ENCODE data around the gene ANO8. TPM values are rescaled to one million over a fixed set of nuclear protein-coding genes. Genes with fewer than 3 reads are reported as not detected.
"Not testable (repeated sequence)": the region's sequence is repeated elsewhere in the genome, so short reads cannot be mapped to it uniquely, and the experiment has no call there.

Gene ANO8
- total and polyA plus RNA-seq, 2 donors (not counting 1 experiment from before 2014, with no cell fraction given) = 1.1 to 5.9 TPM

DNA sequence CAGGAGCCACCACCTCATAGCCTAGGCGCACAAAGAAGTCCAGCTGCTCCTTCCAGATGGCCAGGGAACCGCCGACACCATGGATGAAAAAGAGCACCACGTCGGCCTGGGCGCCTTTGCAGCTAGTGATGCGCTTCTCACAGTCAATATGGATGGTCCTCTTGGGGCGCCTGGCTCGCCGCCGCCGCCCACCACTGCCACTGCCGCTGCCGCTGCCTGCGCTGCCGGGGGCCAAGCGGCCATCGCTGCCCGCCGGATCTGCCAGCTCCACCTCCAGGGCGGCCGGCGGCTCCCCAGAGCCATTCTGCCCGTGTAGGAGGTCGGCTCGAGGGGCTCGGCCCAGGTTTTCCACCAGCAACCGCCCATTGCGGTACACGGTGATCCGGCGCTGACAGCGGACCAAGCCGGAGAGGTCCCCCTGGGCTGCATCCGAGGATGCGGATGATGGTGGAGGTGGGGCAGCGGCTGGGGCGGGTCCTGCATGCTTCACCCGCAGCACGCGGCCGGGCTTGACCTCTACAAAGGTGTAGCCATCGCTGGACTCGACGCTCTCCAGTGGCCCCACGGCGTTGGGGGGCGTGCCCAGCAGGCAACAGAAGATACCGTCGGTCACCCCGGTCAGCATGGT is 33.5 kb downstream of the ANO8 start:
- TF ChIP-seq EZH2 (IDR thresholded peaks at IDR 0.05; ENCODE audit: low read length, missing control alignments) = no peak
- TF ChIP-seq CTCF (conservative IDR thresholded peaks at IDR 0.05 in 1 of 2, IDR thresholded peaks at IDR 0.05 in 1 of 2; ENCODE audit: low read depth in 1 of 2, low read length in 2 of 2) = no peak
- Histone ChIP-seq H3K4me2 (ENCODE audit: extremely low read depth, insufficient read depth, low read length) (no peak overlapping the region), H3K36me3 (ENCODE audit: control insufficient read depth, insufficient read depth, low read length) (no peaks in the 10 kb centered on the region), H3K27ac (ENCODE audit: insufficient read depth, low read length) (no peak overlapping the region), H3K9ac (ENCODE audit: insufficient read depth, low read length) (no peak overlapping the region), H3K9me3 (ENCODE audit: control insufficient read depth, insufficient read depth, low read depth, low read length) (no peaks in the 10 kb centered on the region), H3K79me2 (ENCODE audit: control insufficient read depth, insufficient read depth, low read length) (no peaks in the 10 kb centered on the region), H4K20me1 (ENCODE audit: control insufficient read depth, extremely low read depth, insufficient read depth, low read length) (no peaks in the 10 kb centered on the region), H3K27me3 (ENCODE audit: control insufficient read depth, insufficient read depth, low read length) (no peaks in the 10 kb centered on the region), H3K4me1 (ENCODE audit: control insufficient read depth, extremely low read depth, insufficient read depth, low read length) (peaks cover 5% of the 10 kb centered on the region), H2AFZ (ENCODE audit: low read length) (no peak overlapping the region), H3K4me3 (replicated peaks in 1 of 4; ENCODE audit: control extremely low read depth in 1 of 4, insufficient read depth in 1 of 4, low read depth in 3 of 4, low read length in 4 of 4) (no peak overlapping the region)
- DNase-seq (ENCODE audit: low read depth in 2 of 2) = no peak

DNA sequence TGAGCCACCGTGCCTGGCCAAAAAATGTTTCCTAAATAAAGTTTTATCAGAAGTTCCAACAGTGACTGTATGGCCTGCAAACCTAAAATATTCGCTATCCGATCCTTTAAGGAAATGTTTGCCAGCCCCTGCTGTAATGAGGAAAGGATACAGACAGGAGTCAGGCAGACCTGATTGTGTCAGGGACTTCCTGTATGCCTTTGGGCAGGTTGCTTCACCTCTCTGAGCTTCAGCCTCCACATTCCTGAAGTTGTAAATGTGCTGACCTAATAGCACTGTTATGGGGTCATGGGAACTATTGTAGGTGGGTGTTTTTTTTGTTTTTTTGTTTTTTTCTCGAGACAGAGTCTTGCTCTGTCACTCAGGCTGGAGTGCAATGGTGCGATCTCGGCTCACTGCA is 37.7 kb downstream of the ANO8 start:
- DNase-seq (ENCODE audit: low read depth in 2 of 2) = no peak
- H3K9ac ChIP-seq (ENCODE audit: insufficient read depth, low read length) = no peak overlapping the region
- peaks cover 1% of the 10 kb centered on the region for H3K36me3 ChIP-seq (ENCODE audit: control insufficient read depth, insufficient read depth, low read length)
- H4K20me1 ChIP-seq (ENCODE audit: control insufficient read depth, extremely low read depth, insufficient read depth, low read length) = no peaks in the 10 kb centered on the region
- no peak overlapping the region for H3K4me3 ChIP-seq (replicated peaks in 1 of 4; ENCODE audit: control extremely low read depth in 1 of 4, insufficient read depth in 1 of 4, low read depth in 3 of 4, low read length in 4 of 4)
- H3K27me3 ChIP-seq (ENCODE audit: control insufficient read depth, insufficient read depth, low read length) = no peaks in the 10 kb centered on the region
- H3K27ac ChIP-seq (ENCODE audit: insufficient read depth, low read length) = no peak overlapping the region
- H3K79me2 ChIP-seq (ENCODE audit: control insufficient read depth, insufficient read depth, low read length) = no peaks in the 10 kb centered on the region
- TF ChIP-seq EZH2 (IDR thresholded peaks at IDR 0.05; ENCODE audit: low read length, missing control alignments) (no peak), CTCF (conservative IDR thresholded peaks at IDR 0.05 in 1 of 2, IDR thresholded peaks at IDR 0.05 in 1 of 2; ENCODE audit: low read depth in 1 of 2, low read length in 2 of 2) (no peak)
- no peak overlapping the region for H2AFZ ChIP-seq (ENCODE audit: low read length)
- H3K4me2 ChIP-seq (ENCODE audit: extremely low read depth, insufficient read depth, low read length) = no peak overlapping the region
- H3K9me3 ChIP-seq (ENCODE audit: control insufficient read depth, insufficient read depth, low read depth, low read length) = no peaks in the 10 kb centered on the region
- H3K4me1 ChIP-seq (ENCODE audit: control insufficient read depth, extremely low read depth, insufficient read depth, low read length) = peaks cover 1% of the 10 kb centered on the region

DNA sequence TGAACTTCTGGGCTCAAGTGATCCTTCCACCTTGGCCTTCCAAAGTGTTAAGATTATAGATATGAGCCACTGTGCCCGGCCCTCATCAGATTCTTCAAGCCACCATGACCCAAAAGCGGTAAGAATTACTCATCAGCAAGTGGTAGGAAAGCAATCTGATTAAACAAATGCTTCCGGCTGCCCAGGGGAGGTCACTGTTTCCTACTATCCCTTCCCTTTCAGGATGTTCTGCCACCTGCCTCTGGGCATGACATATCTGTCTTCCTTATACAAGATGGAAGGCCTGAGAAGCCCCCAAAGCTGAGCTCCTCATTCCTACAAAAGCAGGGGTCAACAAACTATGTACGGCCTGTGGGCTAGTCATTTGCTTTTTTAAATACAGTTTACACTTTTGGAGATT is 38.4 kb downstream of the ANO8 start:
- Histone ChIP-seq H4K20me1 (ENCODE audit: control insufficient read depth, extremely low read depth, insufficient read depth, low read length) (no peaks in the 10 kb centered on the region), H3K27me3 (ENCODE audit: control insufficient read depth, insufficient read depth, low read length) (no peaks in the 10 kb centered on the region), H2AFZ (ENCODE audit: low read length) (no peak overlapping the region), H3K9me3 (ENCODE audit: control insufficient read depth, insufficient read depth, low read depth, low read length) (no peaks in the 10 kb centered on the region), H3K9ac (ENCODE audit: insufficient read depth, low read length) (no peak overlapping the region), H3K4me1 (ENCODE audit: control insufficient read depth, extremely low read depth, insufficient read depth, low read length) (peaks cover 2% of the 10 kb centered on the region), H3K27ac (ENCODE audit: insufficient read depth, low read length) (no peak overlapping the region), H3K79me2 (ENCODE audit: control insufficient read depth, insufficient read depth, low read length) (no peaks in the 10 kb centered on the region), H3K4me3 (replicated peaks in 1 of 4; ENCODE audit: control extremely low read depth in 1 of 4, insufficient read depth in 1 of 4, low read depth in 3 of 4, low read length in 4 of 4) (no peak overlapping the region), H3K4me2 (ENCODE audit: extremely low read depth, insufficient read depth, low read length) (no peak overlapping the region), H3K36me3 (ENCODE audit: control insufficient read depth, insufficient read depth, low read length) (peaks cover 1% of the 10 kb centered on the region)
- TF ChIP-seq EZH2 (IDR thresholded peaks at IDR 0.05; ENCODE audit: low read length, missing control alignments) (no peak), CTCF (conservative IDR thresholded peaks at IDR 0.05 in 1 of 2, IDR thresholded peaks at IDR 0.05 in 1 of 2; ENCODE audit: low read depth in 1 of 2, low read length in 2 of 2) (no peak)
- DNase-seq (ENCODE audit: low read depth in 2 of 2) = peak in 1 of 2 donors; percentile 51

DNA sequence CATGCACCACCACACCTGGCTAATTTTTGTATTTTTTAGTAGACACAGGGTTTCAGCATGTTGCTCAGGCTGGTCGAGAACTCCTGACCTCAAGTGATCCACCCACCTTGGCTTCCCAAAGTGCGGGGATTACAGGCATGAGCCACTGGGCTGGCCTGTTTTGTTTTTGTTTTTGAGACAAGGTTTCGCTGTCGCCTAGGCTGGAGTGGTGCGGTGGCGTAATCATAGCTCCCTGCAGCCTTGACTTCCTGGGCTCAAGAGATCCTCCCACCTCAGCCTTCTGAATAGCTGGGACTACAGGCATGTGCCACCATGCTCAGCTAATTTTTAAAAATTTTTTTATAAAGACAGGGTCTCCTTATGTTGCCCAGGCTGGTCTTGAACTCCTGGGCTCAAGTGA is 39.1 kb downstream of the ANO8 start:
- not testable (repeated sequence) for H3K36me3 ChIP-seq (ENCODE audit: control insufficient read depth, insufficient read depth, low read length); H3K4me3 ChIP-seq (replicated peaks in 1 of 4; ENCODE audit: control extremely low read depth in 1 of 4, insufficient read depth in 1 of 4, low read depth in 3 of 4, low read length in 4 of 4); H3K79me2 ChIP-seq (ENCODE audit: control insufficient read depth, insufficient read depth, low read length); H3K9me3 ChIP-seq (ENCODE audit: control insufficient read depth, insufficient read depth, low read depth, low read length); H3K27ac ChIP-seq (ENCODE audit: insufficient read depth, low read length); H4K20me1 ChIP-seq (ENCODE audit: control insufficient read depth, extremely low read depth, insufficient read depth, low read length); H3K9ac ChIP-seq (ENCODE audit: insufficient read depth, low read length); H3K4me1 ChIP-seq (ENCODE audit: control insufficient read depth, extremely low read depth, insufficient read depth, low read length); DNase-seq (ENCODE audit: low read depth in 2 of 2); H3K27me3 ChIP-seq (ENCODE audit: control insufficient read depth, insufficient read depth, low read length); H3K4me2 ChIP-seq (ENCODE audit: extremely low read depth, insufficient read depth, low read length); H2AFZ ChIP-seq (ENCODE audit: low read length)
